Measurements from ENCODE around the gene GTPBP4. TPM values are rescaled to one million over a fixed set of nuclear protein-coding genes. Genes with fewer than 3 reads are reported as not detected.
"Not testable (repeated sequence)": the region's sequence is repeated elsewhere in the genome, so short reads cannot be mapped to it uniquely, and the experiment has no call there.

GTPBP4 gene
- total and polyA plus RNA-seq, 9 of the 15 experiments (the other 6 are each of a cell fraction or from before 2014, with no cell fraction given): 79.0 to 155 (median 128) TPM

DNA sequence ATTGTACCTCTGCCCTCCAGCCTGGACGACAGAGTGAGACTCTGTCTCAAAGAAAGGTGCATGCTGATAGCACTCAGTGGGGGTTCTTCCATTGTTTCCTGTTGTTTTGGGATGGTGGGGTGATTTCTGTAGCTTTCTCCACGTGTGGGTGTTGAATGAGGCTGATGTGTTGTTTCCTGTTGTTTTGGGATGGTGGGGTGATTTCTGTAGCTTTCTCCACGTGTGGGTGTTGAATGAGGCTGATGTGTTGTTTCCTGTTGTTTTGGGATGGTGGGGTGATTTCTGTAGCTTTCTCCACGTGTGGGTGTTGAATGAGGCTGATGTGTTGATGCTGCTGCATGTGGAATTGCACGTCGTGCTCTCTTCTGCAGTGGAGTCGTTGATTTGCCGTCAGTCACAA lies 21.7 kb downstream of the GTPBP4 start:
- POLR2A ChIA-PET: interaction anchor here (1.0 to 1.3 kb wide), 3 partner anchors 9 to 23 kb away, joined by 3 read pairs; no protein-coding TSS in a partner anchor
- in situ Hi-C loops (cut with MboI); ATAC-seq: not testable (repeated sequence)

DNA sequence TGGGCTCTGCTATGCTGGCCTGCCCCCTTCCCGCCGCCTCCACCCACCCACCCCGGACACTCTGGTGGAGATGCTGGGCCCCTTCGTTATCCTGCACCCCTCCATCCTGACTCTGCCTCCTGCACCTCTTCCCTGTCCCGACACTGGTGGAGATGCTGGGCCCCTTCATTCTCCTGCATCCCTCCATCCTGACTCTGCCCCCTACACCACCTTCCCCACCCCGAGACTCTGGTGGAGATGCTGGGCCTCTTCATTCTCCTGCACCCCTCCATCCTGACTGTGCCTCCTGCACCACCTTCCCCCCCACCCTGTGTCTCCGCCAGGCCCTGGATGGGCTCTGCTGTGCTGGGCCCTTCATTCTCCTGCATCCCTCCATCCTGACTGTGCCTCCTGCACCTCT lies 22.5 kb downstream of the GTPBP4 start:
- in situ Hi-C loops (cut with MboI) (no loop called here), intact Hi-C loops (cut with micrococcal nuclease) (no loop called here)
- Histone ChIP-seq H3K4me3 (no peak overlapping the region), H3K9ac (ENCODE audit: insufficient read depth in 1 of 2, low read depth in 2 of 2, low read length in 2 of 2) (no peak overlapping the region), H4K20me1 (replicated peaks; ENCODE audit: control insufficient read depth, insufficient read depth, low read length) (peaks cover 15% of the 10 kb centered on the region; the same call in 1 of the 2 replicates), H3K36me3 (ENCODE audit: control insufficient read depth, insufficient read depth, low read length) (peaks cover 98% of the 10 kb centered on the region), H3K27ac (ENCODE audit: extremely low read depth, low read depth, low read length) (no peak overlapping the region), H3K79me2 (ENCODE audit: control insufficient read depth, insufficient read depth, low read length) (peaks cover 24% of the 10 kb centered on the region; the same call in 2 of the 3 replicates), H3K27me3 (ENCODE audit: control insufficient read depth in 2 of 2, insufficient read depth in 2 of 2, low read length in 2 of 2) (no peaks in the 10 kb centered on the region), H3K9me1 (ENCODE audit: control insufficient read depth, insufficient read depth, low read length) (no peaks in the 10 kb centered on the region), H2AFZ (ENCODE audit: low read depth, low read length) (no peak overlapping the region), H3K4me1 (replicated peaks in 1 of 2; ENCODE audit: control insufficient read depth in 2 of 2, insufficient read depth in 2 of 2, low read length in 2 of 2) (peaks cover 5 to 13% of the 10 kb centered on the region in 2 experiments; a peak in 4 of 5 replicates), H3K4me2 (ENCODE audit: insufficient read depth, low read length) (no peak overlapping the region), H3K9me3 (replicated peaks; ENCODE audit: control insufficient read depth, insufficient read depth, low read depth, low read length) (no peaks in the 10 kb centered on the region)
- CTCF ChIA-PET (ENCODE audit: low intra/inter-chr PET ratio): no interaction called here
- WGBS (ENCODE audit: insufficient coverage, low coverage, missing lambda C conversion rate): 100% methylated on average over 2 of the region's 7 CpGs
- no peak for TF ChIP-seq NCOA2 (IDR thresholded peaks at IDR 0.05; ENCODE audit: partially characterized antibody in 2 of 2)
- 0 out of 2 replicates have a peak, but pooled peaks have one; percentile 17 for TF ChIP-seq POLR2G (IDR thresholded peaks at IDR 0.05; ENCODE audit: low read depth, low read length)
- BruUV-seq (replicated peaks): no TSS peak
- FAIRE-seq (no peak), ATAC-seq (no peak), DNase-seq (ENCODE audit: extremely low read depth in 1 of 4, low spot score in 3 of 4) (no peak)
- POLR2A ChIA-PET: no interaction called here

More for the DNA sequence above, 21.7 kb downstream of the GTPBP4 start:
- H3K79me2 ChIP-seq (ENCODE audit: control insufficient read depth, insufficient read depth, low read length): peaks cover 24% of the 10 kb centered on the region; the same call in 2 of the 3 replicates
- H3K27me3 ChIP-seq (ENCODE audit: control insufficient read depth in 2 of 2, insufficient read depth in 2 of 2, low read length in 2 of 2); FAIRE-seq; H3K9ac ChIP-seq (ENCODE audit: insufficient read depth in 1 of 2, low read depth in 2 of 2, low read length in 2 of 2); CTCF ChIA-PET (ENCODE audit: low intra/inter-chr PET ratio); H3K4me2 ChIP-seq (ENCODE audit: insufficient read depth, low read length); H3K9me1 ChIP-seq (ENCODE audit: control insufficient read depth, insufficient read depth, low read length); H3K27ac ChIP-seq (ENCODE audit: extremely low read depth, low read depth, low read length); intact Hi-C loops (cut with micrococcal nuclease); H3K4me3 ChIP-seq; H2AFZ ChIP-seq (ENCODE audit: low read depth, low read length); H3K9me3 ChIP-seq (replicated peaks; ENCODE audit: control insufficient read depth, insufficient read depth, low read depth, low read length); BruUV-seq (replicated peaks); DNase-seq (ENCODE audit: extremely low read depth in 1 of 4, low spot score in 3 of 4): not testable (repeated sequence)
- H3K4me1 ChIP-seq (replicated peaks in 1 of 2; ENCODE audit: control insufficient read depth in 2 of 2, insufficient read depth in 2 of 2, low read length in 2 of 2): peaks cover 5 to 13% of the 10 kb centered on the region in 2 experiments; a peak in 4 of 5 replicates
- H3K36me3 ChIP-seq (ENCODE audit: control insufficient read depth, insufficient read depth, low read length): peaks cover 99% of the 10 kb centered on the region
- peaks cover 15% of the 10 kb centered on the region; the same call in 1 of the 2 replicates for H4K20me1 ChIP-seq (replicated peaks; ENCODE audit: control insufficient read depth, insufficient read depth, low read length)
- 90% methylated on average over 5 of the region's 8 CpGs for WGBS (ENCODE audit: insufficient coverage, low coverage, missing lambda C conversion rate)

Measured in K562 (cell line).